Measurements from ENCODE around the gene ATRAID.

DNA sequence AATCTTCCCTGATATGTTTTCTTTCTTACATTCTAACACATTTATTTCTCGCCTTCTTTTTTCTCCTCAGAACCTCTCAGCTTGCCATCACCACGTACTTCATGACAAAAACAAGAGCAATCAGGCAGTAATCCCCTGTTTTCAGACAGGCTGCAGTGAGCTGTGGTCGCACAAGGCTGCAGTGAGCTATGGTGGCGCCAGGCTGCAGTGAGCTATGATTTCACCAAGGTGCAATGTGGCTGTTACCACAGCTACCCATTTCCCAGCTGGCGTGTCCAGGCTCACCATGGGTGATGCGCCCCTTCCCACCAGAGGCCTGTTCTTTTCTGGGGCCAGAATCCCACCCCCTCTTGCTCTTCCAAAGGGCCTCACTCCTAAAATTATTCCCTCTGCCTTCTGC lies 37.2 kb upstream of the ATRAID start:
- TF ChIP-seq, protein P1, sequence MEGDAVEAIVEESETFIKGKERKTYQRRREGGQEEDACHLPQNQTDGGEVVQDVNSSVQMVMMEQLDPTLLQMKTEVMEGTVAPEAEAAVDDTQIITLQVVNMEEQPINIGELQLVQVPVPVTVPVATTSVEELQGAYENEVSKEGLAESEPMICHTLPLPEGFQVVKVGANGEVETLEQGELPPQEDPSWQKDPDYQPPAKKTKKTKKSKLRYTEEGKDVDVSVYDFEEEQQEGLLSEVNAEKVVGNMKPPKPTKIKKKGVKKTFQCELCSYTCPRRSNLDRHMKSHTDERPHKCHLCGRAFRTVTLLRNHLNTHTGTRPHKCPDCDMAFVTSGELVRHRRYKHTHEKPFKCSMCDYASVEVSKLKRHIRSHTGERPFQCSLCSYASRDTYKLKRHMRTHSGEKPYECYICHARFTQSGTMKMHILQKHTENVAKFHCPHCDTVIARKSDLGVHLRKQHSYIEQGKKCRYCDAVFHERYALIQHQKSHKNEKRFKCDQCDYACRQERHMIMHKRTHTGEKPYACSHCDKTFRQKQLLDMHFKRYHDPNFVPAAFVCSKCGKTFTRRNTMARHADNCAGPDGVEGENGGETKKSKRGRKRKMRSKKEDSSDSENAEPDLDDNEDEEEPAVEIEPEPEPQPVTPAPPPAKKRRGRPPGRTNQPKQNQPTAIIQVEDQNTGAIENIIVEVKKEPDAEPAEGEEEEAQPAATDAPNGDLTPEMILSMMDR (IDR thresholded peaks at IDR 0.05; ENCODE audit: low read length), result no peak
- TF ChIP-seq EZH2 (IDR thresholded peaks at IDR 0.05; ENCODE audit: borderline replicate concordance, low read length), result no peak
